Middle frontal gyrus (tissue), 1 donor: ENCODE data around the gene UGT2A3.

Source experiments
- DNase-seq: peaks from one replicate; pipeline ENCODE4 v3.0.0-alpha.2; 2015; ENCODE audit warnings: low spot score; ENCODE audit errors: extremely low spot score

UGT2A3 gene

GRCh38 chr4:68912807-68913206 lies 38.8 kb downstream of the UGT2A3 start:
- DNase-seq, result no peak

GRCh38 chr4:68909385-68909784 lies 42.2 kb downstream of the UGT2A3 start:
- no peak for DNase-seq

GRCh38 chr4:68907788-68908700 lies 43.6 kb downstream of the UGT2A3 start:
- no peak for DNase-seq

- no peak for DNase-seq
These were observed 44.4 kb downstream of the UGT2A3 start for GRCh38 chr4:68907245-68907644.

GRCh38 chr4:68906780-68907137 lies 44.8 kb downstream of the UGT2A3 start:
- no peak for DNase-seq

GRCh38 chr4:68905939-68906779 lies 45.4 kb downstream of the UGT2A3 start:
- DNase-seq, result no peak

- DNase-seq, result no peak
These were observed 46.0 kb downstream of the UGT2A3 start for GRCh38 chr4:68905598-68905938.

GRCh38 chr4:68904786-68905185 lies 46.8 kb downstream of the UGT2A3 start:
- no peak for DNase-seq

GRCh38 chr4:68896749-68897148 lies 54.9 kb downstream of the UGT2A3 start:
- DNase-seq, result no peak

- DNase-seq, result no peak
These were observed 55.9 kb downstream of the UGT2A3 start for GRCh38 chr4:68895561-68896198.

- DNase-seq, result no peak
These were observed 58.7 kb downstream of the UGT2A3 start for GRCh38 chr4:68892861-68893260.

GRCh38 chr4:68891678-68892077 lies 59.9 kb downstream of the UGT2A3 start:
- DNase-seq, result no peak

GRCh38 chr4:68885545-68885944 lies 66.1 kb downstream of the UGT2A3 start:
- no peak for DNase-seq

- no peak for DNase-seq
These were observed 67.7 kb downstream of the UGT2A3 start for GRCh38 chr4:68883870-68884269.
